ENCODE results near the gene CAMTA2. TPM values are rescaled to one million over a fixed set of nuclear protein-coding genes. Genes with fewer than 3 reads are reported as not detected.
A peak's percentile ranks its signal among the peaks of the same experiment; 100 is the strongest.

Gene CAMTA2
- total and polyA plus RNA-seq, 7 donors = 9.9 to 64.5 (median 24.6) TPM

DNA sequence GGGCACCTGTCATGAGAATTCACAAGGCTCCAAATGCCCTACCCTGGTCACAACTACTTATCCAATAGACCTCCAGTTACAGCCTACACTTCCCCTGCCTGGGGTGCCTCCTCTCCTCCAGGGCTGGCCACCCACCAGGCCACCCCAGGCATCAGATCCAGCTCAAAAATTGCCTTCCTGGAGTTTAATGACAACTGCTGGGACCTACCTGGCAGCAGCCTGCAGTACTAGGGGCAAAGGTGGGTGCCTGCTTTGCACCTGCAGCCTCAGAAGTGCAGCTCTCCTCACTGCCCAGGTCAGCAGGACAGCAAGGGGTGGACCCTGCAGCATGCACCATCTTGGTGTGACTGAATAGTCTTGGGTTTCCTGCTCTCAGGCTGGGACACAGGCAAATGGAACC lies 51.8 kb downstream of the CAMTA2 start:
- Histone ChIP-seq H3K36me3 (peaks cover 13 to 27% (median 16%) of the 10 kb centered on the region in 4 donors), H3K4me1 (peaks cover 0 to 31% (median 25%) of the 10 kb centered on the region in 4 donors), H3K9me3 (no peaks in the 10 kb centered on the region), H3K27ac (no peak overlapping the region), H3K27me3 (no peaks in the 10 kb centered on the region), H3K4me3 (no peak overlapping the region)
- TF ChIP-seq CTCF (IDR thresholded peaks at IDR 0.05) (no peak), POLR2A (IDR thresholded peaks at IDR 0.05) (no peak), EP300 (IDR thresholded peaks at IDR 0.05) (no peak), POLR2AphosphoS5 (IDR thresholded peaks at IDR 0.05) (no peak)
- DNase-seq = no peak
- intact Hi-C loops (cut with DNase I) = no loop called here

DNA sequence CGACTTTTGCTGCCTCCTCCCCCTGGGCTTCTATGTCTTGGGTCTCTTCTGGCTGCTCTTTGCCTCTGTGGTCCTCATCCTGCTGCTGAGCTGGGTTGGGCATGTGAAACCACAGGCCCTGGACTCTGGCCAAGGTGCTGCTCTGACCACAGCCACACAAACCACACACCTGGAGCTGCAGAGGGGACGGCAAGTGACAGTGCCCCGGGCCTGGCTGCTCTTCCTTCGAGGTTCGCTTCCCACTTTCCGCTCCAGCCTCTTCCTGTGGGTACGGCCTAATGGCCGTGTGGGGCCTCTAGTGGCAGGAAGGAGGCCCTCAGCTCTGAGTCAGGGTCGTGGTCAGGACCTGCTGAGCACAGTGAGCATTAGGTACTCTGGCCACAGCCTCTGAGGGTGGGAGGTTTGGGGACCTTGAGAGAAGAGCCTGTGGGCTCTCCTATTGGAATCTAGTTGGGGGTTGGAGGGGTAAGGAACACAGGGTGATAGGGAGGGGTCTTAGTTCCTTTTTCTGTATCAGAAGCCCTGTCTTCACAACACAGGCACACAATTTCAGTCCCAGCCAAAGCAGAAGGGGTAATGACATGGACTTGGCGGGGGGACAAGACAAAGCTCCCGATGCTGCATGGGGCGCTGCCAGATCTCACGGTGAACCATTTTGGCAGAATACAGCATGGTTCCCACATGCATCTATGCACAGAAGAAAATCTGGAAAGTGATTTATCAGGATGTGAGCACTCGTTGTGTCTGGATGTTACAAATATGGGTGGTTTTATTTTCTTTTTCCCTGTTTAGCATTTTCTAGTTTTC lies 53.1 kb downstream of the CAMTA2 start:
- Histone ChIP-seq H3K4me1 (peaks cover 0 to 30% (median 24%) of the 10 kb centered on the region in 4 donors), H3K27me3 (no peaks in the 10 kb centered on the region), H3K9me3 (no peaks in the 10 kb centered on the region), H3K36me3 (peaks cover 13 to 27% (median 16%) of the 10 kb centered on the region in 4 donors), H3K4me3 (no peak overlapping the region), H3K27ac (peak overlapping the region in 3 of 4 donors; percentile 5 to 42 (median 42))
- intact Hi-C loops (cut with DNase I) = no loop called here
- TF ChIP-seq POLR2A (IDR thresholded peaks at IDR 0.05) (no peak), EP300 (IDR thresholded peaks at IDR 0.05) (no peak), CTCF (IDR thresholded peaks at IDR 0.05) (peak in 1 of 4 experiments; percentile 6)
- DNase-seq = no peak
- 28 to 38% methylated on average over 14 of the region's 14 CpGs for WGBS, 2 donors

DNA sequence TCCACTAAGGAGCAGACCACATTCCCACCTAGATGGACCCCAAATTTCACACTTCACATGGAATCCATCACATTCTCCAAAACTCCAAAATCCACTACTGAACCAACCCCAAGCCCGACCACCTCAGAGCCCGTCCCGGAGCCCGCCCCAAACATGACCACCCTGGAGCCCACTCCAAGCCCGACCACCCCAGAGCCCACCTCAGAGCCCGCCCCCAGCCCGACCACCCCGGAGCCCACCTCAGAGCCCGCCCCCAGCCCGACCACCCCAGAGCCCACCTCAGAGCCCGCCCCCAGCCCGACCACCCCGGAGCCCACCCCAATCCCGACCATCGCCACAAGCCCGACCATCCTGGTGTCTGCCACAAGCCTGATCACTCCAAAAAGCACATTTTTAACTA lies 53.8 kb downstream of the CAMTA2 start:
- no peak for TF ChIP-seq EP300 (IDR thresholded peaks at IDR 0.05)
- TF ChIP-seq POLR2AphosphoS5 (IDR thresholded peaks at IDR 0.05) = no peak
- TF ChIP-seq CTCF (IDR thresholded peaks at IDR 0.05) = no peak
- no peak for TF ChIP-seq POLR2A (IDR thresholded peaks at IDR 0.05)
- Histone ChIP-seq H3K4me3 (no peak overlapping the region), H3K9me3 (no peaks in the 10 kb centered on the region), H3K27ac (no peak overlapping the region), H3K4me1 (peaks cover 0 to 23% (median 17%) of the 10 kb centered on the region in 4 donors), H3K36me3 (peaks cover 13 to 27% (median 16%) of the 10 kb centered on the region in 4 donors), H3K27me3 (no peaks in the 10 kb centered on the region)
- intact Hi-C loops (cut with DNase I) = no loop called here
- 74 to 80% methylated on average over 16 of the region's 16 CpGs for WGBS, 2 donors
- no peak for DNase-seq

DNA sequence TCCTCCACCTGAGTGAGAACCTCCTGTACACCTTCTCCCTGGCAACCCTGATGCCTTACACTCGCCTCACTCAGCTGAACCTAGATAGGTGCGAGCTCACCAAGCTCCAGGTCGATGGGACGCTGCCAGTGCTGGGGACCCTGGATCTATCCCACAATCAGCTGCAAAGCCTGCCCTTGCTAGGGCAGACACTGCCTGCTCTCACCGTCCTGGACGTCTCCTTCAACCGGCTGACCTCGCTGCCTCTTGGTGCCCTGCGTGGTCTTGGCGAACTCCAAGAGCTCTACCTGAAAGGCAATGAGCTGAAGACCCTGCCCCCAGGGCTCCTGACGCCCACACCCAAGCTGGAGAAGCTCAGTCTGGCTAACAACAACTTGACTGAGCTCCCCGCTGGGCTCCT lies 54.7 kb downstream of the CAMTA2 start:
- intact Hi-C loops (cut with DNase I) = no loop called here
- H3K36me3 ChIP-seq = peaks cover 6 to 20% (median 12%) of the 10 kb centered on the region in 4 donors
- TF ChIP-seq POLR2AphosphoS5 (IDR thresholded peaks at IDR 0.05) (no peak), CTCF (IDR thresholded peaks at IDR 0.05) (no peak), POLR2A (IDR thresholded peaks at IDR 0.05) (no peak), EP300 (IDR thresholded peaks at IDR 0.05) (no peak)
- DNase-seq = no peak
- H3K4me3 ChIP-seq = no peak overlapping the region
- no peak overlapping the region for H3K27ac ChIP-seq
- H3K9me3 ChIP-seq = no peaks in the 10 kb centered on the region
- peaks cover 0 to 14% (median 9%) of the 10 kb centered on the region in 4 donors for H3K4me1 ChIP-seq
- WGBS, 2 donors = 91 to 95% methylated on average over 12 of the region's 12 CpGs
- H3K27me3 ChIP-seq = no peaks in the 10 kb centered on the region

Data from sigmoid colon (tissue), 7 donors.